Limb (tissue), 2 donors: ENCODE data around the gene SMIM36.
"Not testable (repeated sequence)": the region's sequence is repeated elsewhere in the genome, so short reads cannot be mapped to it uniquely, and the experiment has no call there.

Experiments
- DNase-seq, 2 donors: peaks; one replicate each; pipeline ENCODE4 v3.0.0-alpha.2; 2016; ENCODE audit errors: extremely low spot score in 2 of 2

The SMIM36 gene

GRCh38 chr17:55456307-55457240 is 54.7 kb downstream of the SMIM36 start:
- no peak for DNase-seq

GRCh38 chr17:55454906-55455474 is 56.3 kb downstream of the SMIM36 start:
- DNase-seq: no peak

GRCh38 chr17:55453839-55454557 is 57.3 kb downstream of the SMIM36 start:
- DNase-seq: no peak

- no peak for DNase-seq
Observed at GRCh38 chr17:55452139-55452790, 59.0 kb downstream of the SMIM36 start.

GRCh38 chr17:55451758-55452138 is 59.5 kb downstream of the SMIM36 start:
- no peak for DNase-seq

- DNase-seq: no peak
Observed at GRCh38 chr17:55451203-55451641, 60.0 kb downstream of the SMIM36 start.

GRCh38 chr17:55450232-55450825 is 60.9 kb downstream of the SMIM36 start:
- DNase-seq: no peak

- no peak for DNase-seq
Observed at GRCh38 chr17:55448681-55449080, 62.6 kb downstream of the SMIM36 start.

GRCh38 chr17:55446581-55447205 is 64.6 kb downstream of the SMIM36 start:
- no peak for DNase-seq

- not testable (repeated sequence) for DNase-seq
Observed at GRCh38 chr17:55446004-55446403, 65.2 kb downstream of the SMIM36 start.

GRCh38 chr17:55444471-55445441 is 66.5 kb downstream of the SMIM36 start:
- no peak for DNase-seq

GRCh38 chr17:55443904-55444303 is 67.3 kb downstream of the SMIM36 start:
- DNase-seq: no peak

GRCh38 chr17:55442953-55443683 is 68.1 kb downstream of the SMIM36 start:
- DNase-seq: no peak

- DNase-seq: no peak
Observed at GRCh38 chr17:55442462-55442861, 68.8 kb downstream of the SMIM36 start.

- DNase-seq: no peak
Observed at GRCh38 chr17:55441544-55441943, 69.7 kb downstream of the SMIM36 start.

- DNase-seq: no peak
Observed at GRCh38 chr17:55440391-55440790, 70.9 kb downstream of the SMIM36 start.

GRCh38 chr17:55437159-55437605 is 74.1 kb downstream of the SMIM36 start:
- no peak for DNase-seq

- no peak for DNase-seq
Observed at GRCh38 chr17:55436224-55437158, 74.8 kb downstream of the SMIM36 start.
